Activated CD4-positive, alpha-beta T cell treated with anti-CD3 and anti-CD28 coated beads, Interleukin-2, amount 50 U/mL, for 16 hours (primary cell): ENCODE results near the gene NANP.

Experiments used
- DNase-seq: peaks from one replicate; pipeline ENCODE4 v3.0.0-alpha.2; 2020

Gene NANP

GRCh38 chr20:25567286-25567685 lies 56.5 kb downstream of the NANP start:
- no peak for DNase-seq

DNA sequence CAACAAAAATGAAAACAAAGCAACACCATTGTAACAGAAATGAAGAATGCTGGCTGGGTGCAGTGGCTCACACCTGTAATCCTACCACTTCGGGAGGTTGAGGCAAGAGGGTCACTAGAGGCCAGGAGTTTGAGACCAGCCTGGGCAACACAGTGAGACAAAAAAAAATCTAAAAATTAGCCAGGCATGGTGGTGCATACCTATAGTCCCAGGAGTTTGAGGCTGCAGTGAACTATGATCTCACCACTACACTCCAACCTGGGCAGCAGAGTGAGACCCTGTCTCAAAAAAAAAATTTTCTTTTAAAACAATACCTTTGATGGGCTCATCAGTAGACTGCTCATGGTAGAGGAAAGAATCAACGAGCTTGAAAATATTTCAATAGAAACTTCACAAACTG lies 57.0 kb downstream of the NANP start:
- no peak for DNase-seq

DNA sequence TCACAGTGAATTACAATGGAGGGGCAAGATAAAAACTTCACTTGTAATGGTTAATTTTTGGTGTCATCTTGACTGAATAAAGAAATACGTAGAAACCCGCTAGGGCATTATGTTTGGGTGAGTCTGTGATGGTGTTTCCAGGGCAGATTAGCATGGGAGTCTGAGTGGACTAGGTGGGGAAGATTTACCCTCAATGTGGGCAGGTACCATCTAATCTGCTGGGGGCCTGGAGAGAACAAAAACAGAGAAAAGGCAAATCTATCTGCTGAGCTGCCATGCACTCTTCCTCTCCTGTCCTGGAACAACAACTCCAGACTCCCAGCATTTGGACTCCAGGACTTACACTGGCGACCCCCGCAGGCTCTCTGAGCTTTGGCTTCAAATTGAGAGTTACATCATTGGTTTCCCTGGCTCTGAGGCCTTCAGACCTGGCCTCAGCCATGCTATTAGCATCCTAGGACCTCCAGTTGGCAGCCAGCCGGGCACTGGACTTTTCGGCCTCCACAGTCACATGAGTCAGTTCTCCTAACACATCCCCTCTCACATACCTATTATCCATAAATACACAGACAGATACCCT lies 58.1 kb downstream of the NANP start:
- no peak for DNase-seq

DNA sequence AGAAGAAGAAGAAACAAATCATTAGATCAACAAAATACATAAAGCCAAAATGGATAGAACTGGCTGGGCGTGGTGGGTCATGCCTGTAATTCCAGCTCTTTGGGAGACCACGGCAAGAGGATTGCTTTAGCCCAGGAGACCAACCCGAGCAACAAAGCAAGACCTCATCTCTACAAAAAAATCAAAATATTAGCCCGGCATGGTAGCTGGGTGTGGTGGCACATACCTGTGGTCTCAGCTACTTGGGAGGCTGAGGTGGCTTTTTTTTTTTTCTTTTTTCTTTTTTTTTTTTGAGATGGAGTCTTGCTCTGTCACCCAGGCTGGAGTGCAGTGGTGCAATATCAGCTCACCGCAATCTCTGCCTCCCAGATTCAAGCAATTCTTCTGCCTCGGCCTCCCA lies 59.9 kb downstream of the NANP start:
- DNase-seq = no peak

GRCh38 chr20:25563362-25563761 lies 60.5 kb downstream of the NANP start:
- DNase-seq = no peak
